Measurements from ENCODE around the gene MAST4.

GRCh38 chr5:66903709-66904108 lies 307.5 kb downstream of the MAST4 start:
- TF ChIP-seq EZH2 (IDR thresholded peaks at IDR 0.05): no peak
- TF ChIP-seq POLR2AphosphoS5 (IDR thresholded peaks at IDR 0.05; ENCODE audit: borderline replicate concordance, low read depth, low read length): no peak
- TF ChIP-seq FOXP2 (optimal IDR thresholded peaks at IDR 0.05; ENCODE audit: control extremely low read depth, extremely low read length, insufficient read depth): no peak

Data from SK-N-MC (cell line).